Iris pigment epithelial cell (primary cell): ENCODE data around the gene PPP1R36.
A peak's percentile ranks its signal among the peaks of the same experiment; 100 is the strongest.
"Not testable (repeated sequence)": the region's sequence is repeated elsewhere in the genome, so short reads cannot be mapped to it uniquely, and the experiment has no call there.

Experiments
- DNase-seq: peaks from one replicate; pipeline ENCODE4 v3.0.0-alpha.2; 2011; ENCODE audit warnings: low read depth

PPP1R36 gene

GRCh38 chr14:64612971-64613666, 63.4 kb downstream of the PPP1R36 start:
- DNase-seq, result no peak

GRCh38 chr14:64614166-64614565, 64.4 kb downstream of the PPP1R36 start:
- DNase-seq, result no peak

GRCh38 chr14:64614805-64615391, 65.1 kb downstream of the PPP1R36 start:
- no peak for DNase-seq

- not testable (repeated sequence) for DNase-seq
Measured at GRCh38 chr14:64617872-64618408, 68.2 kb downstream of the PPP1R36 start.

GRCh38 chr14:64620910-64621309, 71.1 kb downstream of the PPP1R36 start:
- no peak for DNase-seq

- DNase-seq, result no peak
Measured at GRCh38 chr14:64623554-64624165, 73.9 kb downstream of the PPP1R36 start.

- DNase-seq, result no peak
Measured at GRCh38 chr14:64625386-64626232, 75.8 kb downstream of the PPP1R36 start.

- DNase-seq, result peak; percentile 90
Measured at GRCh38 chr14:64628940-64629408, 79.2 kb downstream of the PPP1R36 start.

GRCh38 chr14:64630778-64631177, 81.0 kb downstream of the PPP1R36 start:
- no peak for DNase-seq

- not testable (repeated sequence) for DNase-seq
Measured at GRCh38 chr14:64631222-64631621, 81.5 kb downstream of the PPP1R36 start.

- DNase-seq, result no peak
Measured at GRCh38 chr14:64632056-64632455, 82.3 kb downstream of the PPP1R36 start.

- DNase-seq, result no peak
Measured at GRCh38 chr14:64634558-64634957, 84.8 kb downstream of the PPP1R36 start.

GRCh38 chr14:64636208-64636979, 86.6 kb downstream of the PPP1R36 start:
- DNase-seq, result no peak

GRCh38 chr14:64636980-64637429, 87.2 kb downstream of the PPP1R36 start:
- DNase-seq, result no peak

- no peak for DNase-seq
Measured at GRCh38 chr14:64637735-64638473, 88.1 kb downstream of the PPP1R36 start.

GRCh38 chr14:64638625-64639024, 88.9 kb downstream of the PPP1R36 start:
- no peak for DNase-seq
